D341Med (cell line): ENCODE data around the gene TMC4.
A peak's percentile ranks its signal among the peaks of the same experiment; 100 is the strongest.

Source experiments
- DNase-seq: peaks from one replicate; pipeline ENCODE4 v3.0.0; 2012; ENCODE audit warnings: low spot score

Gene TMC4

DNA sequence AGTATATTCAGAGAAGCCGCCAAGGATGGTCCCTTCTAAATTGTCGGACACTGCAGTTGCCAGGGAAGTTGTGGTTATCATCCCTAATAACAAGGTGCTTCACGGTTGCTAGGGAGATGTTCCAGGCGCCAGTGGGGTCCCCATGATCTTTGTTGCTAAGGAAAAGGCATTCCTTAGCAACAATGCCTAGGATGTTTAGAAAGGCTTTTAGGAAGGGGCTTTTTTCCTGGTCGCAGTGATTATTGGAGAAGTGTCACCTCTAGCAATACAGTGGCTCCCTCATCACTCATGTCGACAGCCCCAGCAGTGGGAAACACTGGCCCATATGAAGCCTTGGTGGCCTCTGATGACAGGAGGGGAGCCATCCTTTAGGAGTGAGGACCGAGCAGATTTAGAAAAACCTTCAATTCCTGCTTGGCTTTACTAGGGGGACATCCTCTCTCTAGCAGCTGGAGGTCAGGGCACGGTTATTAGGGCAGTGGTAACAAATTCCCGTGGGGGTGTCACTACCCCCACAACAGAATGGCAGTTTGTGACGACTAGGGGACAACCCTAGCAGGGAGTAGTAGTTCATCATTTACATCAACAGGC lies 6.4 kb upstream of the TMC4 start:
- no peak for DNase-seq

DNA sequence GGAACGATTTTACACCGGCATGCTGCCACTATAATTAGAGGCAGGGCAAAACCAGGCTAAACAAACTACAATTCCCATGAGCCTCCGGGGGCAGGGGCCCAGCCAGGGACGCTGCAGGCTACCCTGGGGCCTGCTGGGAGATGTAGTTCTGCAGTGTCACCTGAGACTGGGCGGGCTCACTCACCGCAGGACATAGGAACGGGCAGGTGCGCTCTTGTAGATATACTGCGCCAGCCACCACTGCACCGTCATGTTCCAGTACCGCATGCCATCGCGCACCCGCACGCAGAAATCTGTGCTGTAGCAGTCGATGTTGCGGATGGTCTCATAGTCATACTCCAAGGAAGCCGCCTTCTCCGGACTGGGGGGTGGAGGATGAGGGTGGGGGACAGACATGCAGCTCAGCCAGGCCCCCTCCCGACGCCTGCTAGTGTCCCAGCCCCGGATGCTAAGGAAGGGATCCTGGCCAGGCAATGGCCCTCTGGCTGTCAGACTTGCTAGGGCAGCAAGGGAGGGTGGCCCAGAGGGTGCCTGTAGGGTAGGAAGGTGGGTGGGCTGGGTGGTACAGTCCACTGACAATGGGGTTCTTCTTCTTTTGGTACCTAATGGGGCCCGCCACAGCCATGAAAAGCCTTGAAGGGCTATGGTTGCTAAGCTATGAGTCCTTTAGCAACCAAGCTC lies 5.8 kb upstream of the TMC4 start:
- DNase-seq, result peak; percentile 78

DNA sequence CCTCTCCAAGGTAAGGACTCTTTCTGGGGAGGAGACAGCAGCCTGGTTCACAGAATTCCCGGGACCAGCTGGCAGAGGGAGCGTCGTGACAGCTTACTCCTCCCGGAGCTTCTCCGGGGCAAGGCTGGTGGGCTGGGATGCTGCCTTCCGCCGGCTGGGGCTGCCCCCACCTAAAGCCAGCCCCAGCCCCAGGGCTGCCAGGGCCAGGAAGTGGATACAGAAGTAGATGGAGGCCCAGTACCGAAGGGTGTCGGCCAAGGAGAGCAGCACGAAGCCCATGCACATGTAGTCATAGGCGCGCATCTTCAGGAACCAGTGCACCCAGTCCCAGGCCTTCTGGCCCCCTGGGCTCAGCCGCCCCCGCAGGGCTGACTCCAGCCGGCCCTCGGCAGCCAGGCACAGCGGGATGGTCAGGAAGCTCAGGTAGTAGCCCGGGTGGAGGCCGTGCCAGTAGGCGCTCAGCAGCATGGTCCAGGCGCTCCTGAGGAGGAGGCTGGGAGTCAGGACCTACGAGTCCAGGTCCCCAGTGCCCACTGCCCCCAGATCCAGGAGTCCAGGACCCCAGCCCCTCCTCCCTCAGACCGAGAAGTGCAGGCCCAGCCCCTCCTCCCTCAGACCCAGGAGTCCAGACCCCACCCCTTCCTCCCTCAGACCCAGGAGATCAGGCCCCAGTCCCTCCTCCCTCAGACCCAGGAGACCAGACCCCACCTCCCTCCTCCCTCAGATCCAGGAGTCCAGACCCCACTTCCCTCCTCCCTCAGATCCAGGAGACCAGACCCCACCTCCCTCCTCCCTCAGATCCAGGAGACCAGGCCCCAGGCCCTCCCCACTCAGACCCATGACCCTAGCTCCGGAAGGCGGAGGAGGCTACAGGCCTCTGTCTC lies 1.2 kb upstream of the TMC4 start:
- DNase-seq, result no peak

DNA sequence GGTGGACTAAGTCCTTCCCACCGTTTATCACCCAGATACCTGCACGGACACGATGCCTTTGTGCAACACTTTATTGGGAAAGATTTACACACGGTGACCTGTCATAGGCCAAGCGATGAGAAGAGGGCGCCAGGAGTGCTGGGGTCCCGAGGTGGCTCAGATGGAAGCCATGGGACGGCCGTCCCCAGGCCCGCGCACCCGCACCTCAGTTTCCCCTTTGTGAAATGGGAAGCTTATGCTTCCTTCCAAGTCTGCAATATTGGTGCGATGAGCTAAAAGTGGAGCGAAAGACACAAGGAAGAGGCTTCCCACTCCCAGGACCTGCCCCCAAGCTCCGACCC lies 369 bp upstream of the TMC4 start:
- no peak for DNase-seq

DNA sequence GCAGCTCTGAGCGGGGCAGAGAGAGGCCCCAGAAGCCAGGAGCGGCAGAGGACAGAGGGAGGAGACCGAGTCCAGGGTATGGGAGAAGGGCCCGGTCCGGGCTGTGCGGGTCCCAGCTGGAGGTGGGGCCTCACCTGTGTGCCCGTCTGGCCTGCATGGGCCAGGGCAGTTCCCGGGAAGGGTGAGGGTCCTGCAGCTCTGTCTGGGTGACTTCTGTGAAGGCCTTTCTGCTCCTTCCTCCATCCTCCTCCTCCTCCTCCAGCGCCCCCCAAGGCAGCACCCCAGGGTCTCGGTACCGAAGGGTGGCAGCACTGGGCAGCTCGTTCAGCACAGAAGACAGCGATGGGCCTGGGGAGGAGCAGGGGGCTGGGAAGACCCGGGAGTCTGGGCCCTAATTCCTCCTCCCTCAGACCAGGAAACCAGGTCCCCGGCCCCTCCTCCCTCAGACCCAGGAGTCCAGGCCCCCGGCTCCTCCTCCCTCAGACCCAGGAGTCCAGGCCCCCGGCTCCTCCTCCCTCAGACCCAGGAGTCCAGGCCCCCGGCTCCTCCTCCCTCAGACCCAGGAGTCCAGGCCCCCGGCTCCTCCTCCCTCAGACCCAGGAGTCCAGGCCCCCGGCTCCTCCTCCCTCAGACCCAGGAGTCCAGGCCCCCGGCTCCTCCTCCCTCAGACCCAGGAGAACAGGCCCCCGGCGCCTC lies 1.1 kb downstream of the TMC4 start:
- DNase-seq, result peak; percentile 17

DNA sequence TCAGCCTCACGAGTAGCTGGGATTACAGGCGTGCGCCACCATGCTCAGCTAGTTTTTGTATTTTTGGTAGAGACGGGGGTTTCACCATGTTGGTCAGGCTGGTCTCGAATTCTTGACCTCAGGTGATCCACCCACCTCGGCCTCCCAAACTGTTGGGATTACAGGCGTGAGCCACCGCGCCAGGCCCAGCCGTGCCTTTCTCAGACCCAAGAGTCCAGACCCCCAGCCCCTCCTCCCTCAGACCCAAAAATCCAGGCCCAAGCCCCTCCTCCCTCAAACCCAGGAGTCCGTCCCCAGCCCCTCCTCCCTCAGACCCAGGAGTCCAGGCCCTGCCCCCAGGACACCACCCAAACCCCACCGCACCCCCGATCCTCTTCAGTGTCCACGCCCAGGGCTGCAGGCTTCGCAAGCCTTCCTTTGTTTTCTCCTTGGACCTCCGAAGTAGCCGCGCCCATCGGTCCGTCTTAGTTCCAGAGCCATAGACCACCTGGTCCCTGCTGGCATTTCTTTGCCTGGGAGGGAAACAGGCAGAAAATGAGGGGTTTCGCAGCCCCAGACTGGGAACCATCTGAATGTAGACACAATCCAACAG lies 3.7 kb downstream of the TMC4 start:
- no peak for DNase-seq

DNA sequence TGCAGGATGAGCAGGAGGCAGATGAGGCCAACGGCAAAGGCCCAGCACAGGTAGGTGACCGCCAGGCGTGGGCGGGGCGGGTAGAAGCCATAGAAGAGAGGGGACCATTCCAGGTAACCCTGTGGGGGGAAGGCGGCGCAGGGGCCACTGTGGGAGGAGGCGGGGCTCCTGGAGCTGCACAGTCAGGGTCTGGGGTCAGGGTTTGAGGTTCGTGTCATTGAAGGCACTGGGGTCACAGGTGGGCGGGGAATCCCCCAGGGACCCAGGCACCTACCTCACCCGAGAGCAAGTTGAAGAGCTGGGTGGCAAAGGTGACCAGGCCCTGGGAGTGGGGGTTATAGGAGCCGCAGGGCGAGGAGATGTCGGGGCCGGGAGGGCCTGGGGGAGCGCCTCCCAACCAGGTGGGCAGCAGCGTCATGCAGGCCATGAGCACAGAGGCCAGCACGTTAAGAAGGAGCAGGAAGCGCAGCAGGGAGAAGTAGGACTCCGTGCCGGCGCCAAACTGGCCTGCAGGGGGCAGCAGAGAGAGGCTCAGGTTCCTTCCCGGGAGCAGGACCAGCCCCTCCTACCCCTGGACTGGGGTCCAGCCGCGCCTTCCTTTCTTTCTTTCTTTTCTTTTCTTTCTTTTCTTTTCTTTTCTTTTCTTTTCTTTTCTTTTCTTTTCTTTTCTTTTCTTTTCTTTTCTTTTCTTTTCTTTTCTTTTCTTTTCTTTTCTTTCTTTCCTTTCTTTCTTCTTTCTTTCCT lies 4.6 kb downstream of the TMC4 start:
- DNase-seq, result peak; percentile 93

DNA sequence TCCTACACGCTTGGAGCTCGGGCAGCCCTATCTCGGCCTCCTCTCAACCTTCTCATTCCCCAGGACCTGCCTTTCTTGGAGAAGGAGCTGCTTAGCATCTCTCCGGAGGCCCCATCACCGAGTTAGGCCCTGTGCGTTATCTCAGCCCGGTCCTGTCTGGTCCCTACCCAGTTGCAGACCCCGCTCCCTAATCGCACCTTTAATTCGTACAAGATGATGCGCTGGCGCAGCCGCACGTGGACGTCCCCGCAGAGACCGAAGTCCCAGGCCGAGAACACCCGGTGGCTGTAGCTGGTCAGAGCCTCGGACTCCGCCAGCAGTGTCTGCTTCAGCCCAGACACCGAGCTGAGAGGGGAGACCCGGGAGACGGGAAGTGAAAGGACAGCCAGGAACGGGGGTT lies 7.7 kb downstream of the TMC4 start:
- no peak for DNase-seq

DNA sequence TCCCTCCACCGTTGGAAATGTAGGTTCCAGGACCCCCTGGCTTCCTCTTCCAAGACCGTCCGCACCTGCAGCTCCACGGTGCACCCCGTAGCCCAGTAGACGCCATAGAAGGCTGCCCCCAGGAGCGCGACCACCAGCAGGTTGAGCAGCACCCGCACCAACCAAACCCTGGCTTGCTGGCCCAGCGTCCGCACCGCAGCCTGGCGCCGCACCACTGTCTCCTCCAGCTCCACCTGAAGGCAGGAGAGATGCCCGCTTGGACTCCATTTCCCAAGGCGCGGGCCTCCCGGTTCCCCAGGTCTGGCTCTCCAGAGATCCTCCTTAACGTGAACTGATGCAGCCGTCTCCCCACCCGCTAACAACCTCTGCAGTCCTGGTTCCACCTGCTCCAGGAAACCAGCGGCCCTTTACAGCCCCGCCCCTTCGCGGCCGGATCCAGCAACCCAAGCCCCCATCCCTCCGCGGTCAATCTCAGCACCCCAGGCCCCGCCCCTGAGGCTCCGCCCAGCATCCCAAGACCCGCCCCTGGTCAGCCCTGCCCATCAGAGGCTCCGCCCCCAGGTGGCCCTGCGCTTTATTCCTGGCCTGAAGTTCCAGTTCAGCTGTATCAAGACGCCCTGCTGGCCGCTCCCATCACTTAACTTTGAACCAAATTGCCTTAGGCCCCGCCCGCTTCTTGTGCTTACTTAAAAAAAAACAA lies 8.4 kb downstream of the TMC4 start:
- no peak for DNase-seq

DNA sequence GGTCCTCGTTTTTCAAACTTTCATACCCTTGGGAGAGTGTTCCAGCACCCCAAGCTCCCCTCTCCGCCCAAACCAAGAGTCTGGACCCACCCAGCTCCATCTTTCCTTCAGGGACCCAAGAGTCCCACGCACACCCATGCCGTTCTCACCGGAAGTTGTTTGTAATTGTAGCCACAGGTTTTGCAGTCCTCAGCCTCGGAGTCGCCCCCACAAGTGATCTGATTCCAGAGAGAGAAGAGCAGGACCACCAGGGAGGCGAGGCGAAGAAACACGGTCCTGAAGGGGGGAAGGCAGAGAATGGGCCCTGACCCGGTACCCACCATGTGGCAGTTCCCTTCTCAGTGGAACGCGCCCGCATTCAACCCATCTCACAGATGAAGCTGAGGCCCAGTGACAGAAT lies 10.1 kb downstream of the TMC4 start:
- no peak for DNase-seq

DNA sequence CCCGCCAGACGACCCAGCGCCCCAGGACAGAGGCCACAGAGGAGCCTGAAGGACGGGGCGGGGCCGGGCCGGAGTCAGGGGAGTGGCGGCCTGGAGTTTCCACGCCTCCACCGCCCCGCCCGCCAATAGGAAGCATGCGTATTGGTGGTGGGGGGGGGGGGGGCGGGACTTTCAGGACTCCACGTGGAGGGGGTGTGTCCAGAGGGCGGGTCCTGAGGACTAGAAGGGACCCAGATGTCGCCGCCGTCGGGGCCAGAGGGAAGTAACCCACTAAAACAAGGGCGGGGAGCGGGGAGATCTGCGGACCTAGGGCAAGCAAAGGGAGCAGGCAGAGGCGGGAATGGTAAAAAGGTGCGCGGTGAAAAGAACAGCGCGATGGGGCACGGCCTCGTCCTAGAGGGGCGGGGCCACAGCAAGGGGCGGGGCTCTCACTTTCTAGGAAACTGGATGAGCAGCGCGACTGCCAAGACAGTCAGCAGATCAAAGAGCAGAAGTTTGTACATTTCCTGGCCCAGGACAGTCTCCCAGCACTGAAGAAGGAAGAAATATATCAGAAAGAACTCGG lies 10.6 kb downstream of the TMC4 start:
- DNase-seq, result peak; percentile 86

DNA sequence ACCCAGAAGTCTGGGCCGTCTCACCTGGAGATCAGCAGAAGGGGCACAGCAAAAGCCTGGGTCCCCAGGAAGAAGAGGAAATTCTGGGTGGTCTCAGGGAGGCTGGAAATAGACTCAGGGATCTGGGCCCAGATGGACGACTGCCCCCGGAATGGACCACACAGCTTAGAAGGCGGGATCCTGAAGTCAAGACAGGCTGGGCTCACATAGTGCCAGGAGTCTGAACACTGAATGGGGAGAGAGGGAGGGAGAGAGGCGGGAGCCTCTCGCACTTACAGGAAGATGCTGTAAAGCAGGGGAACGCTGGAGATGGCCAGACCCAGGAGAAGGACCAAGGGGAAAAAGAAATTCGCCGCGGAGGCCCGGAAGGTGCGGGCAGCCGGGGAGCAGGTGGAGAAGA lies 12.1 kb downstream of the TMC4 start:
- DNase-seq, result no peak

DNA sequence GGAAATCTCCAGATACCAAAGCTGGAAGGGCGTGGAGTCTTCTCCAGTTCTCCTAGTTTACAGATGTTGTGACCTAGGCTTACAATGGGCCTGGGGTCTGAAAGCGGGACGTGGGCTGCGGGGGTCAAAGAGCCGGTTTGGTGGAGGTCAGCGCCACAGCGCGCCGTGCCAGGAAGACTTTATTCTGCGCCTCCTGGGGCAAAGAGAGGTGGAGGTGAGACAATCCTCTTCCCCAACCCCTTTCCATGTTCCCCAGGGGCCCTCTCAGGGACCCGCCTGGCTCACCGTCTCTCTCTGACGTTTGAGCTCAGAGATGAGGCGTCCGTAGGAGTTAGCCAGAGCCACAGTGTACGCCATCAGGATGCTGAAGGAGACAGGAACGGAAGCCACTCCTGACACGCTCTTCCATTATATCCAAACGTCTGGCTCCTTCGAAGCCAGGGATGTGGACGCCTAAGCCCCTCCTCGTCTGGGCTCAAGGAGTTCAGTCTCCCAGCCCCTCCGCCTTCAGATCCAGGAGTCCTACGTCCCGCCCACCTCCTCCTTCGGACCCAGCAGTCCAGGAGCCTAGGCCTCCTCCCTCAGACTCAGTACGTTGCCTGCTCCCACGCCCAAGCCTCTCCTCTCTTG lies 12.7 kb downstream of the TMC4 start:
- DNase-seq, result no peak

DNA sequence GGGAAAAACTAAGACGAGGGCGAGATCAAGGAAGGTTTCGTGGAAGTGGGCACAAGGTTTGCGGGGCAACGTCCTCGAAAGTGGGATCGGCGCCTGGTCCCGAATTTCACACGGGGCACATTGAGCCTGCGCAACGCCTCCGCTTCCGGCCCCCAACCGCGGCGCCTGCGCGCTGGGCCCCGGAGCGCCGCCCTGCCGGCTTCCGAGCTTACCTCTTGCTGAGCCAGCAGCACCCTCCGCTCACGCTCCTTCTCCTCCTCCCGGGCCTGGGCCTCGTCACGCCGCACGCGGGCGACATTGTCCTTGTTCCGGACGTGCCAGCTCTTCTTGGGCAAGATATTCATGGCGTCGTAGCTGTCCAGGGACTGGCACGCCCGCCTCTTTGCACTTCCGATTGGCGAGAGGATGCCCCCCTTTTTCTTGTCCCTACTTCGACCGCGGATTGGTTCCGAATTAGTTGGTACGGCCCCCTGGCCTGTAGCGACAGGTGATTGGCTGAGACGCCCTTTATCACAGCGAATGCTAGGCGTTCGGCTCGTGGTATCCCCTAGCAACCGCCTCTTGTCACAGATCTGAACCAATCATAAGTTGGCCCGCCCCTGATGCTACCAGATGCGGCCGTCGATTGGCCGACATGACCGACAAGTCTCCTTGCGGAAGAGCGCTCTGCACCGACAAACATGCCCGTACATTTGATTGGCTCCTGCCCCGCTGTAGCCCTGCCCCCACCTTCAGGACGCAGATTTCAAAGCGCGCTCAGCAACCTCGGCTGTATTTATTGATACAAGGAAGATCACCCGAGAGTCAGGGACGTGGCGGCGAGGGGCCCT lies 13.4 kb downstream of the TMC4 start, which contains the start of gene LENG1:
Gene LENG1 (minus strand): TSS at position 370 of the 830 bp plus-strand sequence. CDS start 26 bp downstream, at position 344.
- peak; percentile 93 for DNase-seq

DNA sequence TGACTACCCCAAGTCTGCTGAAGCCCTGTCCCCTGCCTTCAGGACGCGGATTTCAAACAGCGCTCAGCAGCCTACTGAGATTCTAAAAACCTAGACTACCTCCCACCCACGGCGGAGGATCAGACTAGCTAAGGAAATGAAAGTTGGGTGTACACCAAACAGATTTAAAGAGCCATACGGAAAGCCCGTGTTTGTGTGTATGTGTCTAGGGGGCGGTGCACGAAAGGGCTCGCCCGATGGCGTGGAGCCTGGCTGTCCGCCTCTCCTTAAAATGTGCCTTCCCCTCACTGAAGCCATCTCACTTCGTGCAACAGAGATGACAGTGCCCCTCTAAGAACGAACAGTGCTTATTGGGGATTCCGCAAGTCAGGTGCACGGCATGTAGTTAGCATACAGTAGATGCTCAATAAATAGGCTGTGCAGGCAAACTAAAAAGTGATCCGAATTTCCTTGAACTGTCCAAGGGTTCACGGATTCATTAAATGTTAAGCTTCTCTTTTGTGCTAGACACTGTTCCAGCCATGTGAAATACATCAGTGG lies 14.1 kb downstream of the TMC4 start:
- no peak for DNase-seq

DNA sequence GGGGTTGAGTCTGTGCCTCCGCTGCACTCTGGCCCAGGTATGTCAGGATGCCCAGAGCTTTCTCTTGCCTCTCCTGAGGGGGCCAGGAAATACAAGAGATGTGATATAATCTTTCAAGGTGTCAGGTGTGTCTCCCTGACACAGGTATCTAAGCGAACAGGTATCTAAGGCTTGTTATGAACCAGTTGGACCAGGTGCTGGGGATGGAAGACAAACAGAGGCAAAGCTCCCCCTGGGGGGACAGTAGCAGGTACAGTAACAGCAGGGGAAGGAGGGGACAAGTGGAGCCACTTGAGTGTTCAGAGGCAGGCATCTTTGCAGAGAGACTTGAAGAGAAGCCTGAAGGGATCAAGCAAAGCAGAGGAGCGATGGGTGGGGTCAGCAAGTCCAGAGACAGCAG lies 16.0 kb downstream of the TMC4 start:
- no peak for DNase-seq

DNA sequence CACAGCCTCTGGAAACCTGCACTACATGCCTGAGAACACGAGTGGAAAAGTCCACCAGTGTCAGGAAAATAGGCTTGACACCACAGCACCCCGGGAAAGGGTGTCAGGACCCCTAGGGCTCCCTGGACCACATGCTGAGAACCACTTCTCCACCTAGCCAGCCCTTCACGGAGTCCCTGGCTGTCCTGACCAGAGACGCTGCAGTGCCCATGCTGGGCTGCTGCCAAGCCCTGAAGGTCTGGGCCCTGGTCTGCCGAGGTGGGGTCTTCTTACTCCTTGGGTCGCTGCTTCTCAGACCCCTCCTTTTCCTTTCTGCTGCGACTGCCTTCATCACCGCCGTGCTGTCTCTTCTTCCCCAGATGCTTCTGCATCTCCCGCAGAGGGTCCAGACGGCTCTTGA lies 16.5 kb downstream of the TMC4 start:
- DNase-seq, result no peak

DNA sequence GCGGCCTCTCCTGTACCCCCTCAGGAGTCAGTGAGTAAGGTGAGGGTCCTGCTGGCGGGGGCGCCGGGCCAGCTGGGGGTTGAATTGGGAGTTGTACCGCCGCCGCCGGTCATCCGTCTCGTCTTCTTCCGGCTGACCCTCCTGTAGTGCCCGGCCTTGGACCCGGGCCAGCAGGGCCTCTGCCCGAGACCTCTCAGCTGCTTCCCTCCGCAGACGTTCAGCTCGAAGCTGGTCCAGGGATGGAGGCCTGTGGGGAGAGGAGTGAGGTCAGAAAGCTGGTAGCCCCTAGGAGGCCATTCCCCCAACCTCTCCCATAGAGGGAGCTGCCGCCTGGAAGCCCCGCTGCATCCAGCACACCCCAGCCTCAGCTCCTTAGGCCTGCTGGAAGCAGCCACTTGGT lies 17.3 kb downstream of the TMC4 start:
- no peak for DNase-seq
